Hematopoietic multipotent progenitor cell treated with erythropoietin and hydrocortisone succinate and interleukin-3 and kit ligand, for 8 days (in vitro differentiated cells): ENCODE measurements around the gene RFX4.

Experiments used
- DNase-seq: peaks from one replicate; pipeline ENCODE4 v3.0.0-alpha.2; 2015

RFX4 gene

GRCh38 chr12:106582641-106583230 is at the start of gene RFX4:
Gene RFX4 (plus strand): TSS chr12:106583004. CDS start chr12:106583321, 317 bp downstream.
- no peak for DNase-seq

GRCh38 chr12:106541201-106541600 is 41.6 kb upstream of the RFX4 start:
- DNase-seq, result no peak

- DNase-seq, result no peak
Measured at GRCh38 chr12:106551410-106551809, 31.4 kb upstream of the RFX4 start.

- DNase-seq, result no peak
Measured at GRCh38 chr12:106552228-106552627, 30.6 kb upstream of the RFX4 start.

- no peak for DNase-seq
Measured at GRCh38 chr12:106564678-106565329, 18.0 kb upstream of the RFX4 start.

GRCh38 chr12:106566771-106567170 is 16.0 kb upstream of the RFX4 start:
- DNase-seq, result no peak

GRCh38 chr12:106573239-106573638 is 9.6 kb upstream of the RFX4 start:
- DNase-seq, result no peak

GRCh38 chr12:106576848-106577247 is 6.0 kb upstream of the RFX4 start:
- no peak for DNase-seq

- DNase-seq, result no peak
Measured at GRCh38 chr12:106580671-106581508, 1.9 kb upstream of the RFX4 start.

GRCh38 chr12:106581543-106582248 is 1.1 kb upstream of the RFX4 start:
- DNase-seq, result no peak

- no peak for DNase-seq
Measured at GRCh38 chr12:106582249-106582591, 584 bp upstream of the RFX4 start.

GRCh38 chr12:106583242-106584103 is 669 bp downstream of the RFX4 start:
- no peak for DNase-seq

- DNase-seq, result no peak
Measured at GRCh38 chr12:106584104-106585064, 1.6 kb downstream of the RFX4 start.

- no peak for DNase-seq
Measured at GRCh38 chr12:106585105-106585520, 2.3 kb downstream of the RFX4 start.

- DNase-seq, result no peak
Measured at GRCh38 chr12:106585521-106586277, 2.9 kb downstream of the RFX4 start.

- DNase-seq, result no peak
Measured at GRCh38 chr12:106586278-106586802, 3.5 kb downstream of the RFX4 start.

GRCh38 chr12:106586803-106587684 is 4.2 kb downstream of the RFX4 start:
- DNase-seq, result no peak

- no peak for DNase-seq
Measured at GRCh38 chr12:106588771-106589170, 6.0 kb downstream of the RFX4 start.

- no peak for DNase-seq
Measured at GRCh38 chr12:106590601-106591000, 7.8 kb downstream of the RFX4 start.
